ENCODE data around the gene SPINK5.

The SPINK5 gene

GRCh38 chr5:148104226-148104625 lies 40.4 kb downstream of the SPINK5 start:
- ChIA-PET POLR2A (no interaction called here), CTCF (interaction anchor here (0.5 to 0.8 kb wide), 2 partner anchors 9 to 97 kb away, joined by 4 to 5 read pairs; no protein-coding TSS in a partner anchor)
- H3K9me3 ChIP-seq (ENCODE audit: control insufficient read depth, insufficient read depth, low read depth, low read length): no peaks in the 10 kb centered on the region
- no peaks in the 10 kb centered on the region for H3K4me1 ChIP-seq (ENCODE audit: control insufficient read depth, insufficient read depth, low read length)
- H3K36me3 ChIP-seq (ENCODE audit: control insufficient read depth in 2 of 2, insufficient read depth in 1 of 2, low read length in 2 of 2): peaks cover 0 to 5% of the 10 kb centered on the region in 2 experiments; a peak in 1 of 3 replicates
- no peak for TF ChIP-seq ZNF837 (tag by site-specific recombination; IDR thresholded peaks at IDR 0.05)
- H3K4me3 ChIP-seq (ENCODE audit: low read depth, low read length): no peak overlapping the region
- H3K27ac ChIP-seq (ENCODE audit: extremely low read depth, low read depth, low read length): no peak overlapping the region

- Histone ChIP-seq H3K9me3 (ENCODE audit: control insufficient read depth, insufficient read depth, low read depth, low read length) (no peaks in the 10 kb centered on the region), H3K4me1 (ENCODE audit: control insufficient read depth, insufficient read depth, low read length) (no peaks in the 10 kb centered on the region), H3K4me3 (ENCODE audit: low read depth, low read length) (no peak overlapping the region), H3K36me3 (ENCODE audit: control insufficient read depth in 2 of 2, insufficient read depth in 1 of 2, low read length in 2 of 2) (no peaks in the 10 kb centered on the region), H3K27ac (ENCODE audit: extremely low read depth, low read depth, low read length) (no peak overlapping the region)
- TF ChIP-seq YY2 (tag by site-specific recombination; IDR thresholded peaks at IDR 0.05): no peak
- POLR2A ChIA-PET: no interaction called here
- CTCF ChIA-PET: interaction anchor here (0.6 to 1.4 kb wide), 11 partner anchors 13 to 621 kb away, joined by 3 to 7 read pairs (median 3); no protein-coding TSS in a partner anchor
Observed at GRCh38 chr5:148107608-148108007, 43.8 kb downstream of the SPINK5 start.

DNA sequence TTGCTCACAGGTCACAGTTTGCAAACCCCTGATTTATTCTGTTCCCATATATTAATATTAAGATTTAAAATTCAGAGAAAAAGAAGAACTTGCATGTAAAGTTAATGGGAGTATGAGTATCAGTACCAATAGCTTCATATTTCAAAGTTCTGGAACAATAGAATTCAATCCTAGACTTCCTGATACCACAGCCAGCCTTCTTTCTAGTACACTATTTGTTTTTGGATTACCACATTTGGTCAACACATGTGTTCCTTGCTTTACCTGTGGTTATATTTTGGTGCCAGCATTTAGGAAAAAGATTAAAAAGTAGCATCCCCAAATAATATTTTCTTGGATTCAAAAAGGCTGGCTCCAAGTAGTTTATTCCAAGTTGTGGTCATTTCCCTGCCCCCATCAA lies 49.5 kb downstream of the SPINK5 start:
- CTCF ChIA-PET: interaction anchor here (0.8 to 0.9 kb wide), 2 partner anchors 9 to 96 kb away, joined by 3 to 5 read pairs; no protein-coding TSS in a partner anchor
- Histone ChIP-seq H3K27ac (ENCODE audit: extremely low read depth, low read depth, low read length) (no peak overlapping the region), H3K36me3 (ENCODE audit: control insufficient read depth in 2 of 2, insufficient read depth in 1 of 2, low read length in 2 of 2) (peaks cover 0 to 4% of the 10 kb centered on the region in 2 experiments; a peak in 1 of 3 replicates), H3K9me3 (ENCODE audit: control insufficient read depth, insufficient read depth, low read depth, low read length) (no peaks in the 10 kb centered on the region), H3K4me3 (ENCODE audit: low read depth, low read length) (no peak overlapping the region), H3K4me1 (ENCODE audit: control insufficient read depth, insufficient read depth, low read length) (no peaks in the 10 kb centered on the region)
- POLR2A ChIA-PET: no interaction called here
- TF ChIP-seq ZNF501 (tag by site-specific recombination; IDR thresholded peaks at IDR 0.05): no peak
- TF ChIP-seq ZNF610 (tag by site-specific recombination; IDR thresholded peaks at IDR 0.05; ENCODE audit: borderline replicate concordance): no peak
- no peak for TF ChIP-seq RBAK (tag by site-specific recombination; IDR thresholded peaks at IDR 0.05)
- TF ChIP-seq ZNF514 (tag by site-specific recombination; IDR thresholded peaks at IDR 0.05): no peak
- TF ChIP-seq ZNF791 (tag by site-specific recombination; IDR thresholded peaks at IDR 0.05): no peak
- TF ChIP-seq ZNF404 (tag by site-specific recombination; IDR thresholded peaks at IDR 0.05): no peak
- TF ChIP-seq GLIS1 (tag by site-specific recombination; IDR thresholded peaks at IDR 0.05): no peak
- TF ChIP-seq ATF2 (tag by site-specific recombination; IDR thresholded peaks at IDR 0.05; ENCODE audit: low read depth): no peak
- no peak for TF ChIP-seq ZSCAN18 (tag by site-specific recombination; IDR thresholded peaks at IDR 0.05)
- TF ChIP-seq, protein P1, sequence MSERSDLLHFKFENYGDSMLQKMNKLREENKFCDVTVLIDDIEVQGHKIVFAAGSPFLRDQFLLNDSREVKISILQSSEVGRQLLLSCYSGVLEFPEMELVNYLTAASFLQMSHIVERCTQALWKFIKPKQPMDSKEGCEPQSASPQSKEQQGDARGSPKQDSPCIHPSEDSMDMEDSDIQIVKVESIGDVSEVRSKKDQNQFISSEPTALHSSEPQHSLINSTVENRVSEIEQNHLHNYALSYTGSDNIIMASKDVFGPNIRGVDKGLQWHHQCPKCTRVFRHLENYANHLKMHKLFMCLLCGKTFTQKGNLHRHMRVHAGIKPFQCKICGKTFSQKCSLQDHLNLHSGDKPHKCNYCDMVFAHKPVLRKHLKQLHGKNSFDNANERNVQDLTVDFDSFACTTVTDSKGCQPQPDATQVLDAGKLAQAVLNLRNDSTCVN (tag by site-specific recombination; optimal IDR thresholded peaks at IDR 0.05): no peak
- no peak for TF ChIP-seq ZNF175 (tag by site-specific recombination; IDR thresholded peaks at IDR 0.05)
- TF ChIP-seq TCF7L2 (IDR thresholded peaks at IDR 0.05; ENCODE audit: borderline replicate concordance, low read depth, low read length): no peak
- TF ChIP-seq ZXDB (tag by site-specific recombination; IDR thresholded peaks at IDR 0.05): no peak
- TF ChIP-seq ZNF391 (tag by site-specific recombination; IDR thresholded peaks at IDR 0.05; ENCODE audit: borderline replicate concordance, low read depth): no peak
- no peak for TF ChIP-seq ZNF548 (tag by site-specific recombination; IDR thresholded peaks at IDR 0.05)
- no peak for TF ChIP-seq ZNF792 (tag by site-specific recombination; IDR thresholded peaks at IDR 0.05)
